HG03520 (cell line): ENCODE measurements around the gene TTLL10.

Source experiments
- ATAC-seq: cut with Tn5 transposase; IDR thresholded peaks from one replicate; pipeline ENCODE4 v1.9.1; 2021; ENCODE audit warnings: mild to moderate bottlenecking, moderate library complexity; ENCODE audit not compliant: unreplicated experiment

TTLL10 gene

DNA sequence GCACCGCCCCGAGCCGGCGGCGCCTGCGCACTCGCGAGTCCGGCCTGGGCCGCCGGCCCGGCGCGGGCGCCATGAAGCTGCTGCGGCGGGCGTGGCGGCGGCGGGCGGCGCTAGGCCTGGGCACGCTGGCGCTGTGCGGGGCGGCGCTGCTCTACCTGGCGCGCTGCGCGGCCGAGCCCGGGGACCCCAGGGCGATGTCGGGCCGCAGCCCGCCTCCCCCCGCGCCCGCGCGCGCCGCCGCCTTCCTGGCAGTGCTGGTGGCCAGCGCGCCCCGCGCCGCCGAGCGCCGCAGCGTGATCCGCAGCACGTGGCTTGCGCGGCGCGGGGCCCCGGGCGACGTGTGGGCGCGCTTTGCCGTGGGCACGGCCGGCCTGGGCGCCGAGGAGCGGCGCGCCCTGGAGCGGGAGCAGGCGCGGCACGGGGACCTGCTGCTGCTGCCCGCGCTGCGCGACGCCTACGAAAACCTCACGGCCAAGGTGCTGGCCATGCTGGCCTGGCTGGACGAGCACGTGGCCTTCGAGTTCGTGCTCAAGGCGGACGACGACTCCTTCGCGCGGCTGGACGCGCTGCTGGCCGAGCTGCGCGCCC, 58.6 kb downstream of the TTLL10 start, which contains the start of gene B3GALT6:
Gene B3GALT6, plus strand, starts transcription at position 30 of the 588 bp plus-strand sequence. Its CDS starts 42 bp downstream, at position 72.
- ATAC-seq, result no peak

DNA sequence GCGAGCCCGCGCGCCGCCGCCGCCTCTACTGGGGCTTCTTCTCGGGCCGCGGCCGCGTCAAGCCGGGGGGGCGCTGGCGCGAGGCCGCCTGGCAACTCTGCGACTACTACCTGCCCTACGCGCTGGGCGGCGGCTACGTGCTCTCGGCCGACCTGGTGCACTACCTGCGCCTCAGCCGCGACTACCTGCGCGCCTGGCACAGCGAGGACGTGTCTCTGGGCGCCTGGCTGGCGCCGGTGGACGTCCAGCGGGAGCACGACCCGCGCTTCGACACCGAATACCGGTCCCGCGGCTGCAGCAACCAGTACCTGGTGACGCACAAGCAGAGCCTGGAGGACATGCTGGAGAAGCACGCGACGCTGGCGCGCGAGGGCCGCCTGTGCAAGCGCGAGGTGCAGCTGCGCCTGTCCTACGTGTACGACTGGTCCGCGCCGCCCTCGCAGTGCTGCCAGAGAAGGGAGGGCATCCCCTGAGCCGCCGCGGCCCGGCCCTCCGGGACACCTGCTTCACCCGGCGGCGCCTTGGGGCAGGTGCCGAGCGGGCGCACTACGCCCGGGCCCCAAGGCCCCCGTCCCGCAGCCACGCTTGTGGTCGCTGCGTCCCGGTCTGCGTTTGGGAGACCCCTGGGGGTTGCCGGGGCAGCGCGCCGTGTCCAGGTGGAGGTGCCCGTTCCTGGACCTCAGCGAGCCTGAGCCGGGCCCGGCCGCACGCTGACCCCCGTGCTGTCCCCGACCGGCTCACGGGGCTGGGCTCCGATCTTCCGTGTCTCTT, 59.3 kb downstream of the TTLL10 start:
- ATAC-seq, result no peak

DNA sequence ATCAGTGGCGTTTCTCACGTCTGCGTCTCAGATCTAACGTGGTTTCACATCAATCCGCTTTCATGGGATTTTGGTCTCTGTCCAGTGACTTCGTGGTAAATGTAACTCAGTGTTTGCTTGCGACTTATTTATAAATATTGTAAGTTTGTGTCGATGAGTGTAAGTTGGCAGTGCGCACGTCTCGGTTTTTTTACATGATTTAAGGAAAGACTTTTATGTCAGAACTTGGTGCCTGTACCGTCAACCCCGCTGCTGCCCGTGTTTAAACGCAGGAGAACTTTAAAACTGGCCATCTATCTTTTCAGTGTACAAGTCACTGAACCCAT, 59.9 kb downstream of the TTLL10 start:
- ATAC-seq, result no peak

DNA sequence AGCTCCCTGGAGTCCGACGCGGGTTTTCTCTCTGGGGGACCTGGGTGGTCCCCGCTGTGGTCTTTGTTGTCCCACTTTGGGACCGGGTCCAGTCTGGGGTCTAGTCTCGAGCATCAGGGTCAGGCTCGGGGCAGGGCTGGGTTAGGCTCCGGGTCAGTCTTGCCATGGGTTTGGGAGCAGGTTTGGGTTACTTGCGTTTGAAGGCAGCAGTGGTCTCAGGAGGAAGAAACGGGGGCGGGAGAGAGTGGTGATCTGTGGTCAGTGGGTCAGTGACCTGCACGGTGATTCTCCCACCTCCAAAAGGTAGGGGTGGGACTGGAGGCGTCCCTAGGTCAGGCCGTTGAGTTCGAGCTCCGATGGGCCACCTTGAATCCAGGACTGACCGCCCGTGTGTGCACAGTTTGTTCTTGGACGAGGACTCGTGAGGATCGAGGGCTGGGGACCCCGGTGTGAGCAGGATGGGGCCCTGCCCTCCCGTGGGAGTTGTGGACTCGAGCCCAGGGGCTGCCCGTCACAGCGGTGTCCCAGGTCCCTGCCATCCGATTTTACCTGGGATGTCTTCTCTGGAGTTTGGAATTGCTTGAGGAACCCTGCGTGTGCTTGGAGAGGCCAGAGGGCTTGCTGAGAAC, 60.6 kb downstream of the TTLL10 start:
- ATAC-seq, result no peak

DNA sequence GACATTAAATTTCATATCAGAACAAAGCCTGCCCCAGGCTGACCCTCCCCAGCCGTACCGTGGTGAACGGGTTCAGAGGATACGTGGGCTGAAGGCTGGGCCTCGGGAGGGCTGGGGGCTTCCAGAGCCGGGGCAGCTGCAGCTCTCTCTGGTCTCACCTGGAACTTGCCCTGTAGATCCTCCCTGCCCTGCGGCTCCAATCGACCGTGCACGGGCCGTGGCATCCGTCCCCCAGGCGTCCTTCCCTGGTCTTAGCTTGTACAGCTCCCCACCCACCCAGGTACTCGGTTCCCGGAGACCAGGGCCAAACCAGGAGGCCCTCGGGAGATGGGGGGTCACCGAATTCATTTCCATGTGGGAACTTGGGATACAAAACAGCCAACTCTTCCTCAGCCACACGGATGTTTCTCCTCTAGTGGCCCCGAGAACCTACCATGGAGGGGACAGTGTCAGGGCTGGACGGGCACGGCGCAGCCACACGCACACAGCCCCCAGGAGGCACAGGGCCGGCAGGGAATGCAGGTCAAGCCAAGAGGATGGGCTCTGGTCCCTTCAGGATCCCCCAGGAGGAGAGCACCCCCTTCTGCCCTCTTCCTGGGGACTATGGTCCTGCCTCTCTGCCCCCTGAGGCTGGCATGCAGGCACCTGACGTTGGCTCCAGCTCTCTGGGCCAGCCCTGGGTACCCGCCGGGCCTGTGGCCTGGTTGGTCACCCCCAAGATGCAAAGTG, 61.5 kb downstream of the TTLL10 start:
- no peak for ATAC-seq

DNA sequence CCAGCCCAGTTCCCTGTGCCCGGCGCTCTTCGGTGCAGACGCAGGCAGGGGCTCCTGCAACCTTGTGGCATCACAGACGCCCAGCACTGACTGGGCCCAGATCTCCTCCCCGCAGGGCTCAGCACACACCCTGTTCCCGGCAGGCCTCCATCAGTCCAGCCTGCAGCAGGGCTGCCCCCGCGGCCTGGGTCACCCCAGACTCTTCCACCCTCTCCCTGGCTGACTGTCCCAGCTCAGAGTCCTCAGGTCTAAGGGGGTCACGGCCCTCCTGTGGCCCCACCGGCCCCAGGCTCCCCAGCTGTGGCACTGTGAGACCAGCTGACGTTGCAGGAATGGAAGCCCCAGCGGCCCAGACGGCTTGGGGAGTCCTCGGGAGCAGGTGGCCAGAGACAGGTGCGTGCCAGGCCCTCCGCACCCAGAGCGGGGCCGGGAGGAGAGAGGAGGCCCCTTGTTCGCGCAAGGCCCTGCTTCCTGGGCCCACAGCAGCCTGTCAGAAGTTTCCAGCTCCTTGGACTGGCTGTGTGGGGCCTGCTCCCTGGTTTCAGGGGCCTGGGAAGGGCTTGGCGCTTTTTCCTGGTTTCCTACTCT, 62.6 kb downstream of the TTLL10 start:
- ATAC-seq, result no peak

DNA sequence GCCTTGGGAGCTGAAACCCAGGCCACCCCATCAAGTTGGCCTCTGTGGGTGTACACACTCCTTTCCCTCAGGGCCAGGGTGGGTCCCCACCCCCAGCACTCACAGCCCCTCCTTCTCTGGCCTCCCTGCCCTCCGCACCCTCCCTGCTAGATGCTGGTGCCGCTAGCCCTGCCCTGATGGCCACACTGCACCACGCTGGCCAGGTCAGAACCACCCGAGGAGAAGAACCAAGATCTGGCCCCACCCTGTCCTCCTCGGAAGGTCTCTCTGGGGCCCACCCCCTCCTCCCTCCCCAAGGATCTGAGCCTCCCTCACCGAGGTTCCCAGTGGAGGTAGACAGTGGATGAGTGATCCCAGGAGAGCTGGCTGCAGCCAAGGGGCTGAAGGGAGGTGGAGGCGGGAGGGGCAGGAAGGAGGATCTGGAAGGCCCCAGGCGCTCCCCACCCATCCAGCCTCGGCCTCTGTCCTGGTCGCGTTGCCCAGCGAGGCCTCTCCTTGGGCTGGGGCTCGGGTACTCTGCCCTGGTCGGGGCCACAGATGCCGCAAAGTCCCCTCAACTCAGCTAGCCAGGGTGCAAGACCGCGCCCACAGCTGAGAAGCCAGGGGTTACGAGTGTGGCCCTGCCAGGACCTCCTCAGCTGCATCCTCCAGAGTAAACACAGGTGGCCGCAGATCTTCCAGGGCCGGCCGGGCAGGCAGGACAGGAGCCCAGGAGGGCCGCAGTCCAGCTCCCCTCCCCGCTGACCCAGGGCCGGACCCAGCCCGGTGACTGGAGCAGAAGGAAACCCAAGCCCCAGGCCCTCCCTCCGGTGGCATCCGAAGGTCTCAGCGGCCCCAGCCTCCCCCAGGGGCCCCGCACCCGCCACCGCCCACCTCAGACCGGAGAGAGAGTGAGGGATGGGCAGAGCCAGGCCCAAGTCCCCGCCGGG, 63.5 kb downstream of the TTLL10 start:
- ATAC-seq, result no peak

DNA sequence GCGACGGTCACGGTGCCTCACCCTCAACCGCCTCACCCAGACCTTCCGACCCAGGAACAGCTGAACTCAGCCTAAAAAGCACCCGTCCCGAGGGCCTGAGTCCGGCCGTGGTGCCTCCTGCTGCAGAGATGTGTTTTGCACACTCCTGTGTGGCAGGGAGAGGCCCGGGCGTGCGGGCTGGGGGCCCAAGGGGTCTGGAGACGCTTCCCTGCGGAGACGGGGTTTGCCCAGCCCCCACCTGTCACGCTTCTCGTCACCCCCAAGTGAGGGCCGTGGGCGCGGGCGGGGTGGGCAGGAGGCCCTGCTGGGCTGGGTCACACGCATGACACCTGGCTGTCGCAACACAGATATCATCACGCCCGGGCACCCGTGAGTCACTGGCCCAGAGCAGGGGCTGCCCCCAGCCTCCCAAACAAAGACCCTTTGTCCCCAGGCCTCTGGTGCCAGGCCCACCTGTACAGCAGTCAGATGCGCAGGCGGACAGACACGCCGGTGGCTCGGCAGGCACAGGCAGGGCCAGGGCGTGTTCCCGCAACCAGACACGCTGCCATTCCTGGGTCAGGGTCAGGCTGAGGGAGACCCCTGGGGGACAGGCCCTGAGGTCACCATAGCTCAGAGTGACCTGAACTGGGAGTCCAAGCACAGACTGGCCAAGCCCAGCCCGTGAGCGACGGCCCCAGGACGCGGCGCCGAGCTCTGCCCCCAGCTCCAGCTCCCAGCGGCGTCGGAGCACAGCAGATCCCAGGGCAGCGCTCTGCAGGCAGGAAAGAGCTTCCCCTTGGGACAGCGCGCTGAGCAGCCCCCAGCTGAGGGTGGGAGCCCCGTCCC, 64.4 kb downstream of the TTLL10 start:
- no peak for ATAC-seq

DNA sequence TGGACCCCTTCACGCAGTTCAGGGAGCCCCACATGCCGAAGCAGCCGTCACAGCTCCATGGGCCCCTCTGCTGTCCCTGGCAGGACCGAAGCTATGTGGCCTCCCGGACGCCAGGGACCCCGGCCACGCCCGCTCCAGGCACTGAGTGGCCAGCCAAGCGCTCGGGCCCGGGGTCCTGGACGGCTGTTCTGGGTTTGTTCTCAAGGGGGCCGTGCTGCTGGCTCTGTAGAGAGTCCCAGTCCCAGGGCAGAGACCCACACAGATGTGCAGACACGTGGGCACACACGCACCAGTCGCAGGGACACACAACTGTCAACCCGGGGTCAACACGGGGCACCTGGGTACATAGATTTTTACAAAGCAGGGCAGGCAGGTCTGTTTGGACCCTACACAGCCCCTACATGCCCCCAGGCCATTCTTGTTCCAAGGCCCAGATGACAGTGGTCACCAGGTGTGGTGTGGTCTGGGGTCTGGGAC, 65.1 kb downstream of the TTLL10 start:
- no peak for ATAC-seq

DNA sequence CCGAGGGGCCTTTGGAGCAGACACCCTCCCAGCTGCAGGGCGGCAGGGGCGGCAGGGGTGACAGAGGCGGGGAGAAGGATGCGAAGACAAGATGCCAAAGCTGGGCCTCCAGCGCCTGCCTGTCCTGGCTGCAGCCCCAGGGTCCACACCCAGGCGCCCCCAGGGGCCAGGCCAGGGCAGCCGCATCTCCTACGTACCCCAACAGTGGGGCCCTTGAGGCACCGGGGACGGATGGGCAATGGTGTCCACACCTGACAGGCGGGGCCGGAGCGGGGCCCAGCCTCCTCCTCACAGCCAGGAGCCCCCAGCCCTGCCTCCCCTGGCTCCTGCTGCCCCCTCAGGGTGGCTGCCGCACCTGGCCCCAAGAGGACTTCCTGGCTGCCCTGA, 65.5 kb downstream of the TTLL10 start:
- no peak for ATAC-seq

DNA sequence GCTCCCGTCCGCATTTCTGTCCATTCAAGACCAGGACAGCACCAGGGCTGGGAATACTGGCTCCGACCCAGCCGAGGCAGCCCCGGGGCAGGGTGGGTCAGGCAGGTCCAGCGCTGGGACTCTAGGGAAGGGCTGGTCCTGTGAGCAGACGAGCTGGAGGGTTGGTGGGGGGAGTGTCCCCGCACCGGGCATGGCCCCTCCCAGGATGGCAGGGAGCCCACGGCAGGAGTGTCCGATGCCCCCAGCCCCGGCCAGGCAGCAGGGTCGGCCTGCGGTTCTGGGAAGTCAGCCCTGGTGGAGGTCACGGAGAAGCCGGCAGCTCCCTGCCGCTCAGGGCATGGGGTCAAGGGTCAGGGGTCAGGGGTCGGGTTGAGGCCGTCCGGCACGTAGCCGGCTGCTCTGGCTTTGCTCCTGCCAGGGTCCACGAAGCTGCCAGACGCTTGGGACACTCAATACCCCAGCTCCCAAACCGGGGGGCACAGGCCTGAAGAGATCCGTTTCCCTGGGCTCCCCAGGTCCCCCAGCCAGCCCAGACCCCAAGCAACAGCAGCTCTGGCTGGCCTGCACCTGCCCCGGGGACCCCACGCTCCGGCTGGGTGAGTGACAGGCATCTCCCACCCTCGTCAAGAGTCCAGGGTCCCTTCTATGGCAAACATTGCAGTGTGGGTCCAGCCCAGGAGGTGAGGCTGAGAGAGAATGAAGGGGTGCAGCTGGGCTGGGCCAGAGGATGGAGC, 66.1 kb downstream of the TTLL10 start:
- no peak for ATAC-seq

DNA sequence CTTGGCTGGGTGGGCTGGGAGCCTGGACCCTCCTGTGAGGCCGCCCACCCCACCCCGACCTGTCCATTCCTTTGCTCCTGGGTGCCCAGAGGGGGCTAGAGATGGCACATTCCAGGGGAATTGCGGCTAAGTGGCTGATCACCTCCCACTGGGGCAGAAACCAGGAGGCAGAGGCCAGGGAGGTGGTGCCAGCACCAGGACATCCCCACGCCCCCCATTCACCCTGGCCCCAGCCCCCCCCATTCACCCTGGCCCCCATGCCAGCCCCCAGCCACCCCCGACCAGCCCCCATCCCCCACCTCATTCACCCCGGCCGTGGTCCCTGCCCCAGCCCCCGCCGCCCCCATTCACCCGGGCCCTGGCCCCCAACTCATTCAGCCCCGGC, 66.7 kb downstream of the TTLL10 start:
- ATAC-seq, result no peak

DNA sequence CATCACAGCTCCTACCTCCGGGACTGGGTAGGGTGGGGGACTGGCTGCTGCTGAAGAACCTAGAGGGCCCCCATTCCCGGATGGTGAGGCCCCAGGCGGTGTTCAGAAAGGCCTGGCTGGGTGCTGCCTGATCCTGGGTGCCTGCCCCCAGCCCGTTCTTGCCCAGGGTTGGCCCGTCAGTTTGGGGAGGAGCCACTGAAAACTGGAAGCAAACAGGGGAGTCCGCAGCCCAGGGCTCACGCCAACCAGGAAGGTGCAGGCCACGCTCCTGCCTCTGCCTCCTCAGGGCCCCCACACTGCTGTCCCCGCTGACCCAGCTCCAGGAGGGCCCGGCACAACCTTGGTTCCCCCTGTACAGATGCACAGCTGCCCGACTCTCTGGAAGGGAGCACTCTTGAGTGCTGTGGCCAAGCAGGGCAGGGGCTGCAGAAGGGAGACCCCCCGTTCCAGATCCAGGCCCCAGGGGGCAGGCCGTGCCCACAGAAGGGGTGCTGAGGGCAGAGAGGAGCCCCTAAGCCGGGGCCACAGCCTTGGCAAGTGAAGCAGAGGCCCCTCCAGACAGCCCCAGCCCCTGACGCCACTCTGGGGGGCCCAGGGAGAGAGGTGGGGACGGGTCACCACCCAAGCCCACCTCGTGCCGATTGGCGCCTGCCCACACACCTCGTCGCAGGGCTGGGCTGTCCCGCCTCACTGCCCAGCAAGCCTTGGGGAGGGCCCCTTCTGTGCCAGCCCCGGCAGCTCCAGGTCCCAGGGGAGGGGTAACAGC, 67.3 kb downstream of the TTLL10 start:
- no peak for ATAC-seq

DNA sequence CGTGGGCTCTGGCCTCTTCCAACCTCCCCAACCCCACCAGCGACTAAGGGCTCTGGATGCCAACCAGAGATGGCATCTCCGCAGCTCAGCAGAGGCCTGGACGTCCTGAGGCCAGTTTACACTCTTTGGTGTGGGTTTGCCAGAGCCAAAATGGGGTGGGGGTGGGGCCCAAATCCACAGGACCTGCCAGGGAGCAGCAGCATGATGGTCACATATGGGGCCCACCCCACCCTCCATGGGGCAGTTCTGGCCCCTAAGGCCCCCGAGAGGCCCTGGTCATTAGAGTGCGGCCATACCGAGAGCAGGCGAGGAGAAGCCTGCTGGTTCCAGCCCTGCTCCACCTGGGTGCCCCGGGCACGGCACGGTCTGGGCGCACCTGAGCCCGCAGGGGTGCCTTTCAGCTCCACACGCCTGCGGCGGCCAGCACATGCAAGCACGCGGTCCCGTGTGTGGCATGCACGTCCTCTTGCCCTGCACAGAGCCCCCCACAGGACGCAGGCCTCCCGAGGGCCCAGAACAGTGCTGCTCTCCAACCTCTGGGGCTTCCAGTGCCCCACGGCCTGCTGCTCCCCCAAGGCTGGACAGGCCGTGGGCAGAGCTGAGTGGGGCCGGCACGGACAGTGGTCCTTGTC, 68.0 kb downstream of the TTLL10 start:
- no peak for ATAC-seq

DNA sequence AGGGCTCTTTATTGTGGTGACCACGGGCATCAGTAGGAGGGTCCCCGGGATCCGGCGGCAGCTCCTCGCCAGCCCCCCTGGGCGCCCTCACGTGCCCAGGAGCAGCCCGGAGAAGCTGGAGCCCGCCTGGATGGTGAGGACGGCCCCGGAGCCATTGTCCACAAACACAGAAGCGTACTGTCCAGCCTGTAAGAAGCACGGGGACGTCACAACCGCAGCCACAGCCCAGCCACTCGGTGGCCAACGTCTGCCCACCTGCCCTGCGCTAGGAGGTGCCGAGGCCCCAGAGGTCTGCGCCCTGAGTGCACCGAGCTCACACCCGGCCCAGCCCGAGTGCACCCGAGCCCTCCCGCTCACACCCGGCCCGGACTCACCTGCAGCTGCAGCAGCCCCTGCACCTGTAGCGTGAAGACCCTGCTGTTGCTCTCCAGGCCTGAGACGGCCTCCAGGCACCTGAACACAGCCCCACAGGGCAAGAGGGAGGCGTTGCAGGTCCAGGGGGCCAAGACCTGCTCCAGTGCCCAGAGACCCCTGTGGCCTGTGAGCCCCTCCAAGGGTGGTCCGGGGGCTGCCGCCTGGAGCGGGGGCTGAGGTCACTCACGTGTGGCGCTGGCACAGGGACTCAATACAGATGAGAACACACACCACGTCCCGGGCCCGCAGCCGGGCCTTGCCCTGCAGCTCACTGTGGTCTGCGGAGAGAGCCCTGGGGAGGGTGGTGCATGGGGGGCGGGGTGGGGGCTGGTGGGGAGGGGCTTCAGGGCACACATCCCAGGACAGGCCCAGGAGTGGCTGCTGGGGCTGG, 69.0 kb downstream of the TTLL10 start:
- no peak for ATAC-seq

DNA sequence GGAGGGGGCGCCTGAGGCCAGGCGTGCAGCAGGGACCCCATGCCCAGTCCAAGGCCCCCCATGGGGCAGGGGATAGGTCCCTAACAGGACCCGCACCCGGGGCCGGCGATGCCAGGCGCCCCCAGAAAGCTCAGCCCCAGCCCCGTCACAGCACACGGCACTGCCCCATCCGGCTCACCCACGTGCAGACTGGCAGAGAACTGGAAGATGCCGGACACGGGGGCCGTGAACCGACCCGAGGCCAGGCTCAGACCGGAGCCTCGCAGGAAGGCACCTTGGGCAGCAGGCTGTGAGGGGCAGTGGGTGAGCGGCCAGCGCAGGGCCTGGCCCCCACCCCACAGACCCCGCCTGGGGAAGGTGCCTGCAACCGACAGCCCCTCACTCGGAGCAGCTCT, 69.6 kb downstream of the TTLL10 start:
- no peak for ATAC-seq

DNA sequence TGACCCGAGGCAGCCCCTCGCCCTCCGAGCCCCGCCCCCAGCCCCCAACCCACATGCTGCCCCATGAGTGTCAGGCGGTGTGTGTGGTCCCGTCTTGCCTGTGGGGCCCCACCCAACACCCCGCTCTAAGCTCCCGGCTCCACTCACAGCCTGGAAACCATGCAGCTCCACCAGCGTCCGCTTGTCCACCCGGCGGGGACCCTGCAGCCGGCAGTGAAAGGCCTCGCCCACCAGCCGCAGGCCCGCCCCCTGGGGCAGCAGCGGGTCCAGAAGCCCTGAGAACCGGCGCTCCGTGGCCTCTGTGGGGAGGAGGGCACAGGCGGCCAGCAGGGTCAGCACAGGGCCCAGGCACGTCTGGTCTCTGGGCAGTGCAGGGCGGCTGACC, 70.1 kb downstream of the TTLL10 start:
- ATAC-seq, result no peak
